A673 (cell line): ENCODE results near the gene HNF4A. TPM values are rescaled to one million over a fixed set of nuclear protein-coding genes. Genes with fewer than 3 reads are reported as not detected.

ENCODE experiments used
- BruUV-seq: library from RNA; stranded (reverse); fragments of 400-500 nt; replicated peaks from 2 replicates; lab custom pipeline; 2021; lab: Mats Ljungman, UMichigan
- CTCF ChIA-PET: fragments of 300-600 bp; sonication (Branson Sonifier 250); formaldehyde crosslinking; loops from one replicate; lab custom pipeline; 2022; ENCODE audit warnings: antibody characterized with exemption; lab: Charles Lee
- POLR2A ChIA-PET: fragments of 300-600 bp; sonication (Branson Sonifier 250); formaldehyde crosslinking; loops from one replicate; lab custom pipeline; 2022; ENCODE audit warnings: antibody characterized with exemption; ENCODE audit not compliant: low non-redundant PET; lab: Charles Lee
- DNase-seq: peaks from one replicate; pipeline ENCODE4 v3.0.0-alpha.2; 2015; ENCODE audit warnings: low spot score
- H3K27ac ChIP-seq: fragments of 200-600 bp; sonication (generic); 2 replicates; pipeline ENCODE4 v1.5.1; 2016; ENCODE audit warnings: mixed run types, low read depth, mild to moderate bottlenecking, mixed read lengths, antibody characterized with exemption, low read length; ENCODE audit not compliant: poor library complexity, severe bottlenecking
- H3K27me3 ChIP-seq: fragments of 200-600 bp; sonication (generic); replicated peaks from 2 replicates; pipeline ENCODE4 v1.6.1; 2017; ENCODE audit warnings: mixed run types, low read depth, mild to moderate bottlenecking, mixed read lengths, antibody characterized with exemption, low read length; ENCODE audit not compliant: insufficient read depth, poor library complexity
- H3K36me3 ChIP-seq: fragments of 200-600 bp; sonication (generic); 2 replicates; pipeline ENCODE4 v1.6.1; 2016; ENCODE audit warnings: mixed run types, mild to moderate bottlenecking, mixed read lengths, antibody characterized with exemption, low read length; ENCODE audit not compliant: insufficient read depth, poor library complexity, severe bottlenecking
- H3K4me1 ChIP-seq: fragments of 200-600 bp; sonication (generic); 2 replicates; pipeline ENCODE4 v1.6.1; 2017; ENCODE audit warnings: mixed run types, mild to moderate bottlenecking, mixed read lengths, antibody characterized with exemption, low read length; ENCODE audit not compliant: insufficient read depth, poor library complexity, severe bottlenecking
- H3K4me3 ChIP-seq: fragments of 200-600 bp; sonication (generic); 2 replicates; pipeline ENCODE4 v1.5.1; 2016; ENCODE audit warnings: low read depth, mixed run types, mild to moderate bottlenecking, mixed read lengths, low read length; ENCODE audit not compliant: poor library complexity, severe bottlenecking
- H3K9me3 ChIP-seq: fragments of 200-600 bp; sonication (generic); 2 replicates; pipeline ENCODE4 v1.6.1; 2016; ENCODE audit warnings: mixed run types, low read depth, mild to moderate bottlenecking, mixed read lengths, antibody characterized with exemption, low read length; ENCODE audit not compliant: poor library complexity, severe bottlenecking
- EZH2 ChIP-seq: fragments of 200-600 bp; sonication (generic); IDR thresholded peaks from 2 replicates; pipeline ENCODE4 v1.6.1; 2017; ENCODE audit warnings: borderline replicate concordance, low read depth, mild to moderate bottlenecking, mixed read lengths, antibody characterized with exemption, low read length; ENCODE audit not compliant: poor library complexity, severe bottlenecking
- intact Hi-C: fragments of 100-400 bp; cut with micrococcal nuclease; formaldehyde crosslinking; loops from one replicate; pipeline ENCODE4 v1.10.0; 2022; ENCODE audit not compliant: unreplicated experiment
- microRNA-seq: library from miRNA; unstranded; fragments of <30 nt; microRNA quantifications from one replicate; pipeline ENCODE4 v1.2.0, GENCODE V29; 2021
- total RNA-seq: library from RNA; stranded (reverse); gene quantifications from 2 replicates; pipeline ENCODE4 v1.2.3, GENCODE V29; 2021
- TF ChIP-seq, protein P1 (sequence below): fragments of 300-800, 200-600 bp; sonication (generic); conservative IDR thresholded peaks from 2 replicates; pipeline ENCODE4 v1.5.1; 2017; ENCODE audit warnings: low read depth, mild to moderate bottlenecking, antibody characterized with exemption, low read length, moderate library complexity, mixed read lengths

The HNF4A gene
- total RNA-seq, 1 experiment from 2014 or later, result not detected

DNA sequence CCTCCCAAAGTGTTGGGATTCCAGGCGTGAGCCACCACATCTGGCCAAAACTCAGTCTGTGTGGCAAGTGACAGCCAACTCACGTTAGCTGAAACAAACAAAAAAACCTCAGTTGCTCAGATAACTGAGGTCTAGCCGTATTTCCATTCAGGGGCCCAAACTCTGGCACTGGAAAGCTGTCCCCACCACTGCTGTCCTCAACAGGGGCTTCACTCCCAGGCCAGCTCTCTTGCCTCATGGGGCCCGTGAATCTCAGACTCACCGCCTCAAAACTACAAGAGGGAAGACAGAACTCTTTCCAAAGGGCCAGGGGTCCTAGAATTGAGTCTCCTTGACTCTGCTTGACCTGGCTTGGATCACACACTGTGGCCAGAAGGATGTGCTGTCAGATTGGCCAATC lies 127.6 kb downstream of the HNF4A start:
- H3K36me3 ChIP-seq, result peaks cover 18% of the 10 kb centered on the region
- no peaks in the 10 kb centered on the region for H3K9me3 ChIP-seq
- H3K4me1 ChIP-seq, result no peaks in the 10 kb centered on the region
- ChIA-PET CTCF (no interaction called here), POLR2A (no interaction called here)
- H3K4me3 ChIP-seq, result no peak overlapping the region
- TF ChIP-seq, protein P1, sequence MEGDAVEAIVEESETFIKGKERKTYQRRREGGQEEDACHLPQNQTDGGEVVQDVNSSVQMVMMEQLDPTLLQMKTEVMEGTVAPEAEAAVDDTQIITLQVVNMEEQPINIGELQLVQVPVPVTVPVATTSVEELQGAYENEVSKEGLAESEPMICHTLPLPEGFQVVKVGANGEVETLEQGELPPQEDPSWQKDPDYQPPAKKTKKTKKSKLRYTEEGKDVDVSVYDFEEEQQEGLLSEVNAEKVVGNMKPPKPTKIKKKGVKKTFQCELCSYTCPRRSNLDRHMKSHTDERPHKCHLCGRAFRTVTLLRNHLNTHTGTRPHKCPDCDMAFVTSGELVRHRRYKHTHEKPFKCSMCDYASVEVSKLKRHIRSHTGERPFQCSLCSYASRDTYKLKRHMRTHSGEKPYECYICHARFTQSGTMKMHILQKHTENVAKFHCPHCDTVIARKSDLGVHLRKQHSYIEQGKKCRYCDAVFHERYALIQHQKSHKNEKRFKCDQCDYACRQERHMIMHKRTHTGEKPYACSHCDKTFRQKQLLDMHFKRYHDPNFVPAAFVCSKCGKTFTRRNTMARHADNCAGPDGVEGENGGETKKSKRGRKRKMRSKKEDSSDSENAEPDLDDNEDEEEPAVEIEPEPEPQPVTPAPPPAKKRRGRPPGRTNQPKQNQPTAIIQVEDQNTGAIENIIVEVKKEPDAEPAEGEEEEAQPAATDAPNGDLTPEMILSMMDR, result no peak
- TF ChIP-seq EZH2, result no peak
- DNase-seq, result no peak
- no peak overlapping the region for H3K27ac ChIP-seq
- BruUV-seq, result no TSS peak
- H3K27me3 ChIP-seq, result no peaks in the 10 kb centered on the region
- intact Hi-C loops, result no loop called here

Small RNAs within 50 kb of the gene (microRNA-seq; reads per million reads assigned to microRNA genes)
- gene MIR3646, result not detected

Other genes with a start within 250 kb of the HNF4A start
- gene JPH2, start 168.5 kb upstream of the HNF4A start, total RNA-seq, result 1.0 and 1.1 TPM in 2 replicates
- 40.7 and 50.5 TPM in 2 replicates for gene OSER1, start 144.9 kb upstream of the HNF4A start, total RNA-seq
- 0.54 and 0.68 TPM in 2 replicates for gene GDAP1L1, start 108.4 kb upstream of the HNF4A start, total RNA-seq
- 5.7 TPM in 2 replicates for gene FITM2, start 44.5 kb upstream of the HNF4A start, total RNA-seq
- gene R3HDML, start 18.7 kb upstream of the HNF4A start, total RNA-seq, result not detected in 2 replicates
- 14.3 and 14.6 TPM in 2 replicates for gene TTPAL, start 120.2 kb downstream of the HNF4A start, total RNA-seq
- gene SERINC3, start 166.4 kb downstream of the HNF4A start, total RNA-seq, result 48.7 and 50.5 TPM in 2 replicates
- gene PKIG, start 226.9 kb downstream of the HNF4A start, total RNA-seq, result 58.5 and 64.9 TPM in 2 replicates